ENCODE measurements around the gene VPREB3.

DNA sequence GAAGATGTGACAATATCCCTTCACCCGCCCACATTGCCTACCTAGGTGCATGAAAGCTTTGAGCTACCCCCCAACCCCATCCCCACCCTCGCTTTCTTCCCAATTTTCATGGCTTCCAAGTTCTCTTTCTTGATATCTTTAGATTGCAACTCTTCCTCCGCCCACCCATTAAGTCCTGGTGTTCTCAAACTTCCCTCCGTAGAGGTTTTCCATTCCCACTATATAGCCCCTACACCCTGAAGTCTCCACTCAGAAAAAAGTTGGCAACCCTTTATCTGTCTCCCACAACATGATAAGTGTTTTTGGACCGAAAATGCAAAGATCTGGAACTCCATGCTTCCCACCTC, 3.9 kb downstream of the VPREB3 start:
- TF ChIP-seq CTCF (IDR thresholded peaks at IDR 0.05; ENCODE audit: poor library complexity) (no peak), EZH2phosphoT487 (IDR thresholded peaks at IDR 0.05; ENCODE audit: low read depth, severe bottlenecking, unreplicated experiment) (no peak)

All from hepatocyte (in vitro differentiated cells).